Fibroblast of lung (primary cell): ENCODE measurements around the gene SLC66A2.

Experiments
- EZH2 ChIP-seq: IDR thresholded peaks from 2 replicates; pipeline ENCODE4 v1.5.1; 2012; ENCODE audit warnings: low read length, control low read depth, mild to moderate bottlenecking; ENCODE audit errors: missing control alignments
- TF ChIP-seq, protein P1 (sequence below), 2 donors: IDR thresholded peaks in 1 of 2; conservative IDR thresholded peaks in 1 of 2; 1 replicate in 1 of 2; 2 replicates in 1 of 2; pipeline ENCODE4 v1.5.1; 2011 to 2012; ENCODE audit warnings: low read length in 2 of 2, control low read depth in 1 of 2, inconsistent platforms in 1 of 2, low read depth in 1 of 2, mild to moderate bottlenecking in 1 of 2

DNA sequence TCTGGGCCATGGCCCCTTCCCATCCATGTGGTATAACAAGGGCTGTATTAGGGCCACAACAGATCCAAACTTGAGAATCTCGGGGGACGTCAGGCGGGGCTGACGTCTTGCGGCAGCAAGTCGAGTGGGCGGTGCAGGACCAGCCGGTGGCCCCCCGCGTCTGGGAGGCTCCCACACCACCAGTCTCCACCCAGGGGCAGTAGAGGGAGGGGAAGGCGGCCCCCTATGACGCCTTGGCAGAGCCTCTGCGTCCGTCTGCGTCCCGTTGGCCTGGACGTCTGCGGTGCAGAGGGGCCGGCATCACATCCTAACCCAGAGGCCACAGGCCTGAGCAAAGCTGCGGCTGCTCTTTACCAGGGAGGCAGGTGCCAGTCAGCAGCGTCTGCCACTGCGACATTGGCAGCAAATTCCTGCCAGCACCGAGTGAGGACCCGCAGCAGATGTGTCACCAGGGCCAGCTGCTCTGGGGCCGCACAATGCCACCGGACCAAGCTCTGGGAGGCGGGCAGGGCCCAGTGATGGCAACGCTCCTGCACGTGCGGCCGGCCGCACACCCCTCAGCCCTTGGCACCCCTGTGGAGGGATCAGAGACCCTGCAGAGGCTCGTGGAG, 79.9 kb downstream of the SLC66A2 start:
- TF ChIP-seq, protein P1, sequence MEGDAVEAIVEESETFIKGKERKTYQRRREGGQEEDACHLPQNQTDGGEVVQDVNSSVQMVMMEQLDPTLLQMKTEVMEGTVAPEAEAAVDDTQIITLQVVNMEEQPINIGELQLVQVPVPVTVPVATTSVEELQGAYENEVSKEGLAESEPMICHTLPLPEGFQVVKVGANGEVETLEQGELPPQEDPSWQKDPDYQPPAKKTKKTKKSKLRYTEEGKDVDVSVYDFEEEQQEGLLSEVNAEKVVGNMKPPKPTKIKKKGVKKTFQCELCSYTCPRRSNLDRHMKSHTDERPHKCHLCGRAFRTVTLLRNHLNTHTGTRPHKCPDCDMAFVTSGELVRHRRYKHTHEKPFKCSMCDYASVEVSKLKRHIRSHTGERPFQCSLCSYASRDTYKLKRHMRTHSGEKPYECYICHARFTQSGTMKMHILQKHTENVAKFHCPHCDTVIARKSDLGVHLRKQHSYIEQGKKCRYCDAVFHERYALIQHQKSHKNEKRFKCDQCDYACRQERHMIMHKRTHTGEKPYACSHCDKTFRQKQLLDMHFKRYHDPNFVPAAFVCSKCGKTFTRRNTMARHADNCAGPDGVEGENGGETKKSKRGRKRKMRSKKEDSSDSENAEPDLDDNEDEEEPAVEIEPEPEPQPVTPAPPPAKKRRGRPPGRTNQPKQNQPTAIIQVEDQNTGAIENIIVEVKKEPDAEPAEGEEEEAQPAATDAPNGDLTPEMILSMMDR (conservative IDR thresholded peaks at IDR 0.05 in 1 of 2, IDR thresholded peaks at IDR 0.05 in 1 of 2; ENCODE audit: low read depth in 1 of 2, low read length in 2 of 2): no peak
- no peak for TF ChIP-seq EZH2
